Uterus (tissue), 2 donors: ENCODE measurements around the gene GPALPP1.

Experiments
- POLR2A ChIP-seq, 2 donors: fragments of 450-650 bp; IDR thresholded peaks; one replicate each; pipeline ENCODE4 v1.6.1; 2016; ENCODE audit warnings: antibody characterized with exemption in 2 of 2, mild to moderate bottlenecking in 1 of 2, moderate library complexity in 1 of 2
- TF ChIP-seq, protein P1 (sequence below), 4 experiments: fragments of 200-600 bp in 2 of 4; fragments of 450-650 bp in 2 of 4; sonication (generic) in 2 of 4; IDR thresholded peaks; one replicate each; pipeline ENCODE4 v1.5.1; 2016 to 2019; ENCODE audit warnings: antibody characterized with exemption in 4 of 4, mild to moderate bottlenecking in 2 of 4, moderate library complexity in 1 of 4

DNA sequence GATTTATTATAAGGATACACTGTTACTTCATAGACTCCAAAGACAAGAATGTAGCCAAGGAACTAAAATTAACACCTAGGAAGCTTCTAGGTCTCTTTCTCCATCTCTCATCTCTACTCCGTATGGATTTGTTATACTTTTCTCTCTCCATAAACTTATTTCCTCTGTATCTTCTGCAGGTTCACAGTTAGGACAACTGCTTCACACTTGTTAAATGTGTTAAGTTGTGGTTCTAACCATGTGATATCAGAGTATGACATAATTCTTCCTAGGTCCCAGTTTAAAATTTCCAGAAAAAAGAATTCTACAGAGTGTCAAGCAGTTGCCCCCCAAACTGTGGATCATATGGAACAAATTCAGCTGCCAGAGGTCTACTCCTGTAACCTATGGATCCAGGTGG lies 88.7 kb downstream of the GPALPP1 start:
- TF ChIP-seq, protein P1, sequence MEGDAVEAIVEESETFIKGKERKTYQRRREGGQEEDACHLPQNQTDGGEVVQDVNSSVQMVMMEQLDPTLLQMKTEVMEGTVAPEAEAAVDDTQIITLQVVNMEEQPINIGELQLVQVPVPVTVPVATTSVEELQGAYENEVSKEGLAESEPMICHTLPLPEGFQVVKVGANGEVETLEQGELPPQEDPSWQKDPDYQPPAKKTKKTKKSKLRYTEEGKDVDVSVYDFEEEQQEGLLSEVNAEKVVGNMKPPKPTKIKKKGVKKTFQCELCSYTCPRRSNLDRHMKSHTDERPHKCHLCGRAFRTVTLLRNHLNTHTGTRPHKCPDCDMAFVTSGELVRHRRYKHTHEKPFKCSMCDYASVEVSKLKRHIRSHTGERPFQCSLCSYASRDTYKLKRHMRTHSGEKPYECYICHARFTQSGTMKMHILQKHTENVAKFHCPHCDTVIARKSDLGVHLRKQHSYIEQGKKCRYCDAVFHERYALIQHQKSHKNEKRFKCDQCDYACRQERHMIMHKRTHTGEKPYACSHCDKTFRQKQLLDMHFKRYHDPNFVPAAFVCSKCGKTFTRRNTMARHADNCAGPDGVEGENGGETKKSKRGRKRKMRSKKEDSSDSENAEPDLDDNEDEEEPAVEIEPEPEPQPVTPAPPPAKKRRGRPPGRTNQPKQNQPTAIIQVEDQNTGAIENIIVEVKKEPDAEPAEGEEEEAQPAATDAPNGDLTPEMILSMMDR (IDR thresholded peaks at IDR 0.05): no peak
- no peak for TF ChIP-seq POLR2A (IDR thresholded peaks at IDR 0.05)
